C4-2B (cell line): ENCODE data around the gene GPR139.

Experiments used
- ZFX ChIP-seq: fragments of 450-650 bp; IDR thresholded peaks from 2 replicates; pipeline ENCODE4 v1.6.1; 2017
- TF ChIP-seq, protein P1 (sequence below): fragments of 450-650 bp; conservative IDR thresholded peaks from 2 replicates; pipeline ENCODE4 v1.5.1; 2017; ENCODE audit warnings: mild to moderate bottlenecking

- TF ChIP-seq, protein P1, sequence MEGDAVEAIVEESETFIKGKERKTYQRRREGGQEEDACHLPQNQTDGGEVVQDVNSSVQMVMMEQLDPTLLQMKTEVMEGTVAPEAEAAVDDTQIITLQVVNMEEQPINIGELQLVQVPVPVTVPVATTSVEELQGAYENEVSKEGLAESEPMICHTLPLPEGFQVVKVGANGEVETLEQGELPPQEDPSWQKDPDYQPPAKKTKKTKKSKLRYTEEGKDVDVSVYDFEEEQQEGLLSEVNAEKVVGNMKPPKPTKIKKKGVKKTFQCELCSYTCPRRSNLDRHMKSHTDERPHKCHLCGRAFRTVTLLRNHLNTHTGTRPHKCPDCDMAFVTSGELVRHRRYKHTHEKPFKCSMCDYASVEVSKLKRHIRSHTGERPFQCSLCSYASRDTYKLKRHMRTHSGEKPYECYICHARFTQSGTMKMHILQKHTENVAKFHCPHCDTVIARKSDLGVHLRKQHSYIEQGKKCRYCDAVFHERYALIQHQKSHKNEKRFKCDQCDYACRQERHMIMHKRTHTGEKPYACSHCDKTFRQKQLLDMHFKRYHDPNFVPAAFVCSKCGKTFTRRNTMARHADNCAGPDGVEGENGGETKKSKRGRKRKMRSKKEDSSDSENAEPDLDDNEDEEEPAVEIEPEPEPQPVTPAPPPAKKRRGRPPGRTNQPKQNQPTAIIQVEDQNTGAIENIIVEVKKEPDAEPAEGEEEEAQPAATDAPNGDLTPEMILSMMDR, result no peak
- no peak for TF ChIP-seq ZFX
Observed at GRCh38 chr16:20002936-20003335, 70.8 kb downstream of the GPR139 start.
